ENCODE measurements around the gene SEC24A. TPM values are rescaled to one million over a fixed set of nuclear protein-coding genes. Genes with fewer than 3 reads are reported as not detected.
"Not testable (repeated sequence)": the region's sequence is repeated elsewhere in the genome, so short reads cannot be mapped to it uniquely, and the experiment has no call there.

Gene SEC24A
- total RNA-seq, 1 experiment from 2014 or later = 22.0 TPM

DNA sequence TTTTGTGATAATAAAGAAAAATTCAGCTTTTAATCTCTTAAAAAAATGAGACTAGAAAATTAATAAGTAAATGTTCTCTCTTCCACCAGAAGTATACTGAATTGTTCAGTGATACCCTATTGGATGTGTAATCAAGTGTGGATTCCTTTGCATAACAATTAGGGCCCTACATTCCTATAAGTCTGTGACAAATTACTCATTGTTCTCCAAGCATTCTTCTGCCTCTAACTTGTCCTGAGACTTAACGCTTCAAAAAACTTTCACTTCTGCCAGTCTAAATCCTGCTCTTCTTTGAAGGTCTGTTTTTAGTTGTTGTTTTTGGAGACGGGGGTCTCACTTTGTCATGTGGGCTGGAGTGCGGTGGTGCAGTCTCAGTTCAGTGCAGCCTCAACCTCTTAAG, 100.8 kb downstream of the SEC24A start:
- Histone ChIP-seq H3K9me3 (ENCODE audit: low read depth, low read length, poor library complexity, severe bottlenecking) (no peaks in the 10 kb centered on the region), H3K27ac (ENCODE audit: low read depth, low read length, poor library complexity, severe bottlenecking) (no peak overlapping the region), H3K36me3 (ENCODE audit: insufficient read depth, low read length, poor library complexity, severe bottlenecking) (peaks cover 10% of the 10 kb centered on the region), H3K27me3 (replicated peaks; ENCODE audit: insufficient read depth, low read depth, low read length, poor library complexity) (no peaks in the 10 kb centered on the region), H3K4me3 (ENCODE audit: low read depth, low read length, poor library complexity, severe bottlenecking) (no peak overlapping the region), H3K4me1 (ENCODE audit: insufficient read depth, low read length, poor library complexity, severe bottlenecking) (no peaks in the 10 kb centered on the region)
- TF ChIP-seq, protein P1, sequence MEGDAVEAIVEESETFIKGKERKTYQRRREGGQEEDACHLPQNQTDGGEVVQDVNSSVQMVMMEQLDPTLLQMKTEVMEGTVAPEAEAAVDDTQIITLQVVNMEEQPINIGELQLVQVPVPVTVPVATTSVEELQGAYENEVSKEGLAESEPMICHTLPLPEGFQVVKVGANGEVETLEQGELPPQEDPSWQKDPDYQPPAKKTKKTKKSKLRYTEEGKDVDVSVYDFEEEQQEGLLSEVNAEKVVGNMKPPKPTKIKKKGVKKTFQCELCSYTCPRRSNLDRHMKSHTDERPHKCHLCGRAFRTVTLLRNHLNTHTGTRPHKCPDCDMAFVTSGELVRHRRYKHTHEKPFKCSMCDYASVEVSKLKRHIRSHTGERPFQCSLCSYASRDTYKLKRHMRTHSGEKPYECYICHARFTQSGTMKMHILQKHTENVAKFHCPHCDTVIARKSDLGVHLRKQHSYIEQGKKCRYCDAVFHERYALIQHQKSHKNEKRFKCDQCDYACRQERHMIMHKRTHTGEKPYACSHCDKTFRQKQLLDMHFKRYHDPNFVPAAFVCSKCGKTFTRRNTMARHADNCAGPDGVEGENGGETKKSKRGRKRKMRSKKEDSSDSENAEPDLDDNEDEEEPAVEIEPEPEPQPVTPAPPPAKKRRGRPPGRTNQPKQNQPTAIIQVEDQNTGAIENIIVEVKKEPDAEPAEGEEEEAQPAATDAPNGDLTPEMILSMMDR (conservative IDR thresholded peaks at IDR 0.05; ENCODE audit: low read depth, low read length) = no peak
- TF ChIP-seq EZH2 (IDR thresholded peaks at IDR 0.05; ENCODE audit: borderline replicate concordance, low read depth, low read length, poor library complexity, severe bottlenecking) = no peak
- intact Hi-C loops (cut with micrococcal nuclease; ENCODE audit: unreplicated experiment) = no loop called here
- POLR2A ChIA-PET (ENCODE audit: low non-redundant PET) = no interaction called here
- no TSS peak for BruUV-seq (replicated peaks)
- CTCF ChIA-PET = interaction anchor here (0.6 kb wide), 1 partner anchor 137 kb away, joined by 5 read pairs; no protein-coding TSS in a partner anchor
- no peak for DNase-seq (ENCODE audit: low spot score)

DNA sequence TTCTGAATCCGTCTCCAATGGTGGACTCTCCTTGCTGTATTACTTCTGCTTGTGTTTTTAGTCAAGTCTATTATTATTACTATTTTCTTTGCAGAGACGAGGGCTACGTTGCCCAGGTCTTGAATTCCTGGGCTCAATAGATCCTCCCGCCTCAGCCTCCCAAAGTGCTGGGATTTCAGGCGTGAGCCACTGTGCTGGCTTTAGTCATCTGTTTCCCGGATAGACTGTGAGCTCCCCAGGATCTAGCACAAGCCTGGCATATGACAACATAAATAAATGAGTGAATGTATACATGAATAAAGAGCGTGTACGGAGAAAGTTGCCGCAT, 109.6 kb downstream of the SEC24A start:
- ChIA-PET CTCF (no interaction called here), POLR2A (ENCODE audit: low non-redundant PET) (interaction anchor here (0.6 kb wide), 2 partner anchors 12 to 1932 kb away, joined by 3 to 15 read pairs; no protein-coding TSS in a partner anchor)
- intact Hi-C loops (cut with micrococcal nuclease; ENCODE audit: unreplicated experiment) = loop anchor here (2.0 kb wide), 1 partner anchor 93 kb away; no protein-coding TSS in a partner anchor
- H3K36me3 ChIP-seq (ENCODE audit: insufficient read depth, low read length, poor library complexity, severe bottlenecking) = no peaks in the 10 kb centered on the region
- no TSS peak for BruUV-seq (replicated peaks)
- H3K4me3 ChIP-seq (ENCODE audit: low read depth, low read length, poor library complexity, severe bottlenecking) = peak overlapping the region; percentile 96
- no peaks in the 10 kb centered on the region for H3K27me3 ChIP-seq (replicated peaks; ENCODE audit: insufficient read depth, low read depth, low read length, poor library complexity)
- peak overlapping the region; percentile 89 for H3K27ac ChIP-seq (ENCODE audit: low read depth, low read length, poor library complexity, severe bottlenecking)
- H3K4me1 ChIP-seq (ENCODE audit: insufficient read depth, low read length, poor library complexity, severe bottlenecking) = peaks cover 8% of the 10 kb centered on the region
- TF ChIP-seq, protein P1 (conservative IDR thresholded peaks at IDR 0.05; ENCODE audit: low read depth, low read length) = no peak
- TF ChIP-seq EZH2 (IDR thresholded peaks at IDR 0.05; ENCODE audit: borderline replicate concordance, low read depth, low read length, poor library complexity, severe bottlenecking) = no peak
- DNase-seq (ENCODE audit: low spot score) = no peak
- no peaks in the 10 kb centered on the region for H3K9me3 ChIP-seq (ENCODE audit: low read depth, low read length, poor library complexity, severe bottlenecking)

DNA sequence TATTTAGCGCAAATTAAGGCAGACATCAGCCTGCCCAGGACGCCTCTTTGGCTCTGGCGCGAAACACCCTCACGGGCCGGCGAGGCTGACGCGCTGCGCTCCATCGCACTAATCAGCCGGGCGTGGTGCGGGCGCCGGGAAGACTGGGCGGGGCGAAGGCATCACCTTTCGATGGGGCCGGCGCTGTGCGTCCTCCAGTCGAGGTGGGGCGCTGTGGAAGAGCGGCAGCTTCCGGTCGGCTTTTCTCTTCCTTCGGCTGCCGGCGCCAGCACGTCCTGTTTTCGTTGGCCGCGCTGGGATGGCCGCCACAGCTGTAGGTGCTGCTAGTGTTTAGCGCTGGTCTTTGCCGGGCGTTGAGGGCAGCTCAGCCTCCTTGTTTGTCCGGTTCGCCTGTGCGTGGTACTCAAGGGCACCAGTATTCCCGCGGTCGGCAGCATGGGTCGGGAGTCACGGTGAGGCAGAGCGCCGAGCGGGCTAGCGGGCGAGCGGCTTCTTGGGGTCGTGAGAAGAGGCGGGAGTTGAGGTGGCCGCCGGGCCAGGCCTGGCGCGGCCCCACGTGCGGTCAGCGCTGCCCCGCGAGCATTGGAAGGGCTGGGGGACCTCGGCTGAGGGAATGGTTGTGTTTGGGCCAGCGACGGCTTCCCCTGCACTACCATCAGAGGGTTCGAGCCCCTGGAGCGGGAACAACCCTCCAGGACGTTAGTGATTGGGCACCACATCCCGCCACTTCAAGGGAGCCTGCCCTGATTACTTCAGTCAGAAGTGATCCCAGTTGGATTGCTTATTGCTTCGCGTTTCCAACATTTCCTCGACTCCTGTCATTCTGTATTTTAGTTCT, 110.1 kb downstream of the SEC24A start, which contains the start of gene DDX46:
Gene DDX46 (plus strand): TSS at position 276 of the 838 bp plus-strand sequence. CDS start 160 bp downstream, at position 436.
- Histone ChIP-seq H3K9me3 (ENCODE audit: low read depth, low read length, poor library complexity, severe bottlenecking) (no peaks in the 10 kb centered on the region), H3K4me1 (ENCODE audit: insufficient read depth, low read length, poor library complexity, severe bottlenecking) (peaks cover 8% of the 10 kb centered on the region), H3K27ac (ENCODE audit: low read depth, low read length, poor library complexity, severe bottlenecking) (peak within 1 kb of the TSS; percentile 89), H3K36me3 (ENCODE audit: insufficient read depth, low read length, poor library complexity, severe bottlenecking) (peaks cover 4% of the 10 kb centered on the region), H3K4me3 (ENCODE audit: low read depth, low read length, poor library complexity, severe bottlenecking) (peak within 1 kb of the TSS; percentile 96), H3K27me3 (replicated peaks; ENCODE audit: insufficient read depth, low read depth, low read length, poor library complexity) (no peaks in the 10 kb centered on the region)
- CTCF ChIA-PET = no interaction called here
- DNase-seq (ENCODE audit: low spot score) = peak; percentile 97
- no TSS peak for BruUV-seq (replicated peaks)
- POLR2A ChIA-PET (ENCODE audit: low non-redundant PET) = interaction anchor here (0.6 kb wide), 2 partner anchors 13 to 1932 kb away, joined by 3 to 15 read pairs; no protein-coding TSS in a partner anchor
- intact Hi-C loops (cut with micrococcal nuclease; ENCODE audit: unreplicated experiment) = loop anchor here (2.0 kb wide), 1 partner anchor 92 kb away; no protein-coding TSS in a partner anchor
- no peak for TF ChIP-seq EZH2 (IDR thresholded peaks at IDR 0.05; ENCODE audit: borderline replicate concordance, low read depth, low read length, poor library complexity, severe bottlenecking)
- TF ChIP-seq, protein P1 (conservative IDR thresholded peaks at IDR 0.05; ENCODE audit: low read depth, low read length) = peak; percentile 94

DNA sequence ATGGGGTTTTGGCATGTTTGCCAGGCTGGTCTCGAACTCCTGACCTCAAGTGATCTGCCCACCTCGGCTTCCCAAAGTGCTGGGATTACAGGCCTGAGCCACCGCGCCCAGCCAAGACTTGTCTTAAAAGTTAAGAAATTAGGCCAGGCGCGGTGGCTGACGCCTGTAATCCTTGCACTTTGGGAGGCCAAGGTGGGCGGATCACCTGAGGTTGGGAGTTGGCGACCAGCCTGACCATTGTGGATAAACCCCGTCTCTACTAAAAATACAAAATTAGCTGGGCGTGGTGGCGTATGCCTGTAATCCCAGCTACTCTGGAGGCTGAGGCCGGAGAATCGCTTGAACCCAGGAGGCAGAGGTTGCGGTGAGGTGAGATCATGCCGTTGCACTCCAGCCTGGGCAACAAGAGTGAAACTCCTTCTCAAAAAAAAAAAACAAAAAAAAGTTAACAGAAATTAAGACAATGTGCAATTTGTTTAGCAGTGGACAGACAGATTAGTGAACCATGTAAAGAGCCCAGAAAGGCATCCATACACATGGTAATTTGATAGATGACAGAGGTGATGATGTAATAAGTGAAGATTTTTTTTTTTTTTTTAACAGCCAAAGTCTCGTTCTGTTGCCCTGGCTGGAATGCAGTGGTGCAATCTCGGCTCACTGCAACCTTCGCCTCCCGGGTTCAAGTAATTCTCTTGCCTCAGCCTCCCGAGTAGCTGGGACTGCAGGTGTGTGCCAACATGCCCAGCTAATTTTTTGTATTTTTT, 119.1 kb downstream of the SEC24A start:
- POLR2A ChIA-PET (ENCODE audit: low non-redundant PET); H3K27me3 ChIP-seq (replicated peaks; ENCODE audit: insufficient read depth, low read depth, low read length, poor library complexity); H3K4me3 ChIP-seq (ENCODE audit: low read depth, low read length, poor library complexity, severe bottlenecking); H3K27ac ChIP-seq (ENCODE audit: low read depth, low read length, poor library complexity, severe bottlenecking); CTCF ChIA-PET; H3K9me3 ChIP-seq (ENCODE audit: low read depth, low read length, poor library complexity, severe bottlenecking); DNase-seq (ENCODE audit: low spot score); H3K4me1 ChIP-seq (ENCODE audit: insufficient read depth, low read length, poor library complexity, severe bottlenecking); BruUV-seq (replicated peaks); intact Hi-C loops (cut with micrococcal nuclease; ENCODE audit: unreplicated experiment): not testable (repeated sequence)
- H3K36me3 ChIP-seq (ENCODE audit: insufficient read depth, low read length, poor library complexity, severe bottlenecking) = peaks cover 78% of the 10 kb centered on the region

Measured in A673 (cell line).